GM12878 (cell line): ENCODE measurements around the gene TEX22. TPM values are rescaled to one million over a fixed set of nuclear protein-coding genes. Genes with fewer than 3 reads are reported as not detected.

Source experiments
- ATAC-seq: fragments of 200-7000 bp; cut with Tn5 transposase; 3 replicates; pipeline ENCODE4 v1.9.1; 2020; ENCODE audit warnings: mild to moderate bottlenecking, moderate library complexity
- BruUV-seq: library from RNA; stranded (reverse); fragments of 400-500 nt; replicated peaks from 2 replicates; lab custom pipeline; 2021; lab: Mats Ljungman, UMichigan
- CTCF ChIA-PET: fragments of 300-600 bp; sonication (Branson Sonifier 250); formaldehyde crosslinking; extraction: SDS; loops from one replicate; lab custom pipeline; 2021; ENCODE audit warnings: inconsistent platforms; lab: Yijun Ruan, JAX
- POLR2A ChIA-PET: fragments of 350-600 bp; formaldehyde crosslinking; extraction: SDS; loops from one replicate; lab custom pipeline; 2021; ENCODE audit warnings: inconsistent platforms; lab: Charles Lee
- RAD21 ChIA-PET: fragments of 300-600 bp; sonication (Branson Sonifier 250); formaldehyde crosslinking; loops from one replicate; lab custom pipeline; 2023; ENCODE audit warnings: antibody characterized with exemption; ENCODE audit not compliant: unreplicated experiment; lab: Charles Lee
- SMC1A ChIA-PET: fragments of 300-600 bp; sonication (Branson Sonifier 250); formaldehyde crosslinking; loops from one replicate; lab custom pipeline; 2023; ENCODE audit not compliant: unreplicated experiment, uncharacterized antibody; lab: Charles Lee
- DNase-seq: peaks from one replicate; pipeline ENCODE4 v3.0.0-alpha.2; 2011; ENCODE audit warnings: low read depth, low spot score
- FAIRE-seq: peaks from 3 replicates; lab custom pipeline; 2011; peaks lifted over from hg19 to GRCh38; lab: Jason Lieb, UNC
- H2AFZ ChIP-seq: 2 replicates; pipeline ENCODE4 v1.6.0; 2011; ENCODE audit warnings: low read depth, low read length, control low read depth; ENCODE audit not compliant: control insufficient read depth
- H3K27ac ChIP-seq: 2 replicates; pipeline ENCODE4 v1.5.1; 2011; ENCODE audit warnings: control low read depth; ENCODE audit not compliant: control insufficient read depth, insufficient read depth
- H3K27me3 ChIP-seq, 2 experiments: replicated peaks in 1 of 2; 2 replicates each; pipeline versions ENCODE4 v1.6.0 to v1.6.1; 2011; ENCODE audit warnings: low read length in 1 of 2; ENCODE audit not compliant: control insufficient read depth in 2 of 2, insufficient read depth in 2 of 2
- H3K36me3 ChIP-seq, 2 experiments: 2 replicates each; pipeline ENCODE4 v1.5.1; 2011; ENCODE audit warnings: low read length in 1 of 2; ENCODE audit not compliant: control insufficient read depth in 2 of 2, insufficient read depth in 2 of 2
- H3K4me1 ChIP-seq: 2 replicates; pipeline ENCODE4 v1.6.1; 2011; ENCODE audit warnings: mild to moderate bottlenecking, low read length, moderate library complexity, mixed read lengths; ENCODE audit not compliant: control insufficient read depth, insufficient read depth
- H3K4me2 ChIP-seq: 2 replicates; pipeline ENCODE4 v1.6.0; 2011; ENCODE audit warnings: control low read depth; ENCODE audit not compliant: control insufficient read depth, insufficient read depth
- H3K4me3 ChIP-seq: fragments of 200-600 bp; sonication (generic); 2 replicates; pipeline ENCODE4 v1.5.1; 2016
- H3K79me2 ChIP-seq: 2 replicates; pipeline ENCODE4 v1.6.0; 2011; ENCODE audit warnings: low read length; ENCODE audit not compliant: control insufficient read depth, insufficient read depth
- H3K9ac ChIP-seq: 2 replicates; pipeline ENCODE4 v1.8.0; 2011; ENCODE audit warnings: low read length, control low read depth, mixed read lengths; ENCODE audit not compliant: control insufficient read depth, insufficient read depth
- H3K9me3 ChIP-seq: replicated peaks from 3 replicates; pipeline ENCODE4 v1.5.1; 2011; ENCODE audit warnings: mild to moderate bottlenecking, low read length; ENCODE audit not compliant: control insufficient read depth, insufficient read depth
- H4K20me1 ChIP-seq: 2 replicates; pipeline ENCODE4 v1.6.0; 2011; ENCODE audit not compliant: control insufficient read depth, insufficient read depth
- BCL3 ChIP-seq: IDR thresholded peaks from 2 replicates; pipeline ENCODE4 v1.6.1; 2011; ENCODE audit warnings: borderline replicate concordance, low read depth, mild to moderate bottlenecking, moderate library complexity, low read length; ENCODE audit not compliant: insufficient read depth, poor library complexity, severe bottlenecking
- CTCF ChIP-seq, 3 experiments: IDR thresholded peaks in 2 of 3; conservative IDR thresholded peaks in 1 of 3; 2 replicates each; pipeline ENCODE4 v1.5.1; 2011; ENCODE audit warnings: low read depth in 3 of 3, low read length in 3 of 3, mild to moderate bottlenecking in 3 of 3, control low read depth in 2 of 3, moderate library complexity in 2 of 3, inconsistent platforms in 1 of 3, mixed read lengths in 1 of 3; ENCODE audit not compliant: control insufficient read depth in 2 of 3, insufficient read depth in 1 of 3; ENCODE audit errors: extremely low read depth in 1 of 3
- EED ChIP-seq: sonication (generic); IDR thresholded peaks from 2 replicates; pipeline ENCODE4 v1.6.1; 2016; ENCODE audit warnings: antibody characterized with exemption, low read depth
- EP300 ChIP-seq, 2 experiments: fragments of 150-350 bp in 1 of 2; IDR thresholded peaks; 2 replicates each; pipeline ENCODE4 v1.6.1; 2011 to 2012; ENCODE audit warnings: low read depth in 2 of 2, low read length in 2 of 2, borderline replicate concordance in 1 of 2, improper control_type of control experiment in 1 of 2, inconsistent platforms in 1 of 2; ENCODE audit not compliant: control insufficient read depth in 1 of 2
- HDAC6 ChIP-seq: fragments of 200-600 bp; sonication (generic); IDR thresholded peaks from one replicate; pipeline ENCODE4 v1.8.0; 2017; ENCODE audit warnings: antibody characterized with exemption; ENCODE audit not compliant: unreplicated experiment
- KLF5 ChIP-seq: fragments of 450-650 bp; IDR thresholded peaks from 2 replicates; pipeline ENCODE4 v1.6.1; 2014; ENCODE audit warnings: mild to moderate bottlenecking; ENCODE audit not compliant: partially characterized antibody
- MEF2B ChIP-seq: fragments of 450-650 bp; IDR thresholded peaks from 2 replicates; pipeline ENCODE4 v1.6.1; 2018; ENCODE audit warnings: mild to moderate bottlenecking, moderate library complexity; ENCODE audit not compliant: partially characterized antibody, poor library complexity, severe bottlenecking
- RB1 ChIP-seq: fragments of 450-650 bp; formaldehyde crosslinking; IDR thresholded peaks from 2 replicates; pipeline ENCODE4 v1.6.1; 2017; ENCODE audit warnings: mild to moderate bottlenecking, borderline replicate concordance
- RCOR1 ChIP-seq: conservative IDR thresholded peaks from 2 replicates; pipeline ENCODE4 v1.6.1; 2012; ENCODE audit warnings: low read depth, low read length, improper control_type of control experiment
- RELB ChIP-seq: fragments of 450-650 bp; IDR thresholded peaks from 2 replicates; pipeline ENCODE4 v1.6.1; 2017; ENCODE audit warnings: low read depth, mild to moderate bottlenecking, moderate library complexity
- TBL1XR1 ChIP-seq: IDR thresholded peaks from 2 replicates; pipeline ENCODE4 v1.6.1; 2012; ENCODE audit warnings: low read depth, low read length, improper control_type of control experiment
- YBX1 ChIP-seq: fragments of 450-650 bp; IDR thresholded peaks from 2 replicates; pipeline ENCODE4 v1.6.1; 2016; ENCODE audit warnings: antibody characterized with exemption
- ZNF207 ChIP-seq: fragments of 450-650 bp; IDR thresholded peaks from 2 replicates; pipeline ENCODE4 v1.6.1; 2014; ENCODE audit warnings: antibody characterized with exemption, mild to moderate bottlenecking, borderline replicate concordance
- ZNF384 ChIP-seq: IDR thresholded peaks from 2 replicates; pipeline ENCODE4 v1.6.1; 2012; ENCODE audit warnings: low read depth, mild to moderate bottlenecking, low read length, improper control_type of control experiment, borderline replicate concordance
- WGBS: methylation state at CpG from one replicate; pipeline ENCODE4 v1.1.6; 2016; ENCODE audit warnings: low lambda C conversion rate; ENCODE audit not compliant: insufficient replicate concordance, insufficient coverage; ENCODE audit errors: missing lambda C conversion rate; 5-methylcytosine and 5-hydroxymethylcytosine counted together
- in situ Hi-C: fragments of 300-500 bp; cut with MboI; formaldehyde crosslinking; loops from 9 replicates; pipeline ENCODE4 v1.14.3; 2018; ENCODE audit warnings: mixed read lengths
- intact Hi-C: fragments of 100-400 bp; cut with micrococcal nuclease; formaldehyde crosslinking; loops from one replicate; pipeline ENCODE4 v1.14.2; 2022; ENCODE audit not compliant: unreplicated experiment
- polyA plus RNA-seq, 11 experiments: library from polyadenylated mRNA; depleted of rRNA in 4 of 11; unstranded in 6 of 11; stranded (reverse) in 5 of 11; fragments of >200 nt; fragmentation: Nextera tagmentation in 4 of 11; fragmentation: Illumina TruSeq in 1 of 11; extraction: Ambion mirVana in 4 of 11; extraction: Trizol in 1 of 11; gene quantifications; 1 replicate in 1 of 11; 2 replicates in 10 of 11; pipeline versions ENCODE4 v1.2.1 to v1.2.3, GENCODE V29; 2011 to 2016; ENCODE audit warnings: inconsistent platforms in 2 of 11, missing spikeins in 2 of 11, low read depth in 1 of 11
- total RNA-seq, 4 experiments: library from RNA; depleted of rRNA in 3 of 4; stranded (reverse); fragments of >200 nt in 3 of 4; fragmentation: Illumina TruSeq in 1 of 4; extraction: Trizol in 1 of 4; gene quantifications; 2 replicates each; pipeline versions ENCODE4 v1.2.1 to v1.2.3, GENCODE V29; 2013 to 2021

The TEX22 gene
- total and polyA plus RNA-seq, 10 of the 15 experiments (the other 5 are each of a cell fraction or from before 2014, with no cell fraction given) = 0.02 to 4.0 (median 0.63) TPM; not detected in 1

GRCh38 chr14:105377555-105378182, 20.7 kb upstream of the TEX22 start:
- RAD21 ChIA-PET = no interaction called here
- H3K36me3 ChIP-seq = no peaks in the 10 kb centered on the region
- WGBS = 70% methylated on average over 23 of the region's 23 CpGs
- H3K4me3 ChIP-seq = no peak overlapping the region
- H3K79me2 ChIP-seq = no peaks in the 10 kb centered on the region
- intact Hi-C loops (no loop called here), in situ Hi-C loops (no loop called here)
- H3K27ac ChIP-seq = no peak overlapping the region
- SMC1A ChIA-PET = no interaction called here
- CTCF ChIA-PET = interaction anchor here (0.6 kb wide), 1 partner anchor 529 kb away, joined by 3 read pairs; no protein-coding TSS in a partner anchor
- no peaks in the 10 kb centered on the region; the same call in none of the 2 replicates for H3K4me1 ChIP-seq
- DNase-seq (no peak), FAIRE-seq (no peak), ATAC-seq (no peak)
- TF ChIP-seq RCOR1 (no peak), MEF2B (no peak), RB1 (no peak), ZNF384 (no peak), ZNF207 (no peak), EED (no peak), EP300 (IDR thresholded peaks at IDR 0.05; ENCODE audit: borderline replicate concordance in 1 of 2, control insufficient read depth in 1 of 2, low read depth in 2 of 2, low read length in 2 of 2) (no peak), YBX1 (no peak), TBL1XR1 (no peak), CTCF (IDR thresholded peaks at IDR 0.05 in 2 of 3, conservative IDR thresholded peaks at IDR 0.05 in 1 of 3; ENCODE audit: control insufficient read depth in 2 of 3, extremely low read depth in 1 of 3, insufficient read depth in 1 of 3, low read depth in 3 of 3, low read length in 3 of 3) (no peak), RELB (no peak), KLF5 (no peak), HDAC6 (no peak), BCL3 (no peak)
- BruUV-seq = no TSS peak
- no peak overlapping the region for H3K4me2 ChIP-seq
- no peak overlapping the region for H2AFZ ChIP-seq
- H3K9me3 ChIP-seq = no peaks in the 10 kb centered on the region
- POLR2A ChIA-PET = no interaction called here
- no peaks in the 10 kb centered on the region for H4K20me1 ChIP-seq
- H3K9ac ChIP-seq = no peak overlapping the region
- no peaks in the 10 kb centered on the region for H3K27me3 ChIP-seq
